Activated CD4-positive, alpha-beta T cell treated with anti-CD3 and anti-CD28 coated beads for 36 hours (primary cell): ENCODE results near the gene RNLS. TPM values are rescaled to one million over a fixed set of nuclear protein-coding genes. Genes with fewer than 3 reads are reported as not detected.

Experiments
- ATAC-seq: fragments of 200-7000 bp; cut with Tn5 transposase; one replicate; pipeline ENCODE4 v1.10.0; 2021; ENCODE audit warnings: mild to moderate bottlenecking, moderate library complexity
- CTCF ChIA-PET: fragments of 350-600 bp; sonication (Branson Sonifier 250); formaldehyde crosslinking; loops from one replicate; lab custom pipeline; 2021; ENCODE audit warnings: antibody characterized with exemption; lab: Charles Lee
- POLR2A ChIA-PET: fragments of 350-600 bp; sonication (Branson Sonifier 250); formaldehyde crosslinking; loops from one replicate; lab custom pipeline; 2021; ENCODE audit warnings: antibody characterized with exemption, inconsistent platforms; lab: Charles Lee
- DNase-seq: peaks from one replicate; pipeline ENCODE4 v3.0.0-alpha.2; 2020
- H3K27ac Mint-ChIP-seq: one replicate; pipeline ENCODE4 v1.8.0; 2021; ENCODE audit warnings: mixed read lengths
- H3K27me3 Mint-ChIP-seq: one replicate; pipeline ENCODE4 v1.8.0; 2021; ENCODE audit warnings: mixed read lengths
- H3K36me3 Mint-ChIP-seq: one replicate; pipeline ENCODE4 v1.8.0; 2021; ENCODE audit warnings: low read depth, mixed read lengths
- H3K4me1 Mint-ChIP-seq: one replicate; pipeline ENCODE4 v1.8.0; 2021; ENCODE audit warnings: mixed read lengths
- H3K4me3 Mint-ChIP-seq: one replicate; pipeline ENCODE4 v1.8.0; 2021; ENCODE audit warnings: mild to moderate bottlenecking, moderate library complexity, mixed read lengths
- H3K9me3 Mint-ChIP-seq: one replicate; pipeline ENCODE4 v1.8.0; 2021; ENCODE audit warnings: low read depth, mixed read lengths
- intact Hi-C, 2 experiments: fragments of 100-400 bp; cut with DNase I in 1 of 2; cut with micrococcal nuclease in 1 of 2; formaldehyde crosslinking; loops; one replicate each; pipeline versions ENCODE4 v1.14.2 to v1.15.1; 2022 to 2024; cut with DNase I, micrococcal nuclease
- total RNA-seq, 2 experiments: library from RNA; stranded (reverse); gene quantifications; one replicate each; pipeline ENCODE4 v1.2.3, GENCODE V29; 2021

The RNLS gene
- total RNA-seq, 2 experiments from 2014 or later = 4.3 to 4.4 TPM

- DNase-seq (no peak), ATAC-seq (no peak)
- ChIA-PET POLR2A (no interaction called here), CTCF (interaction anchor here (0.7 kb wide), 1 partner anchor 501 kb away, joined by 4 read pairs; no protein-coding TSS in a partner anchor)
- Mint-ChIP-seq H3K36me3 (no peaks in the 10 kb centered on the region), H3K4me1 (peaks cover 3% of the 10 kb centered on the region), H3K27ac (no peak overlapping the region), H3K27me3 (no peaks in the 10 kb centered on the region), H3K4me3 (no peak overlapping the region), H3K9me3 (no peaks in the 10 kb centered on the region)
- intact Hi-C loops = no loop called here
Observed at GRCh38 chr10:88423732-88424131, 159.4 kb downstream of the RNLS start.

GRCh38 chr10:88421590-88421989 lies 161.5 kb downstream of the RNLS start:
- peaks cover 2% of the 10 kb centered on the region for H3K4me1 Mint-ChIP-seq
- POLR2A ChIA-PET = no interaction called here
- no peak overlapping the region for H3K4me3 Mint-ChIP-seq
- H3K36me3 Mint-ChIP-seq = no peaks in the 10 kb centered on the region
- no peak for ATAC-seq
- H3K27ac Mint-ChIP-seq = no peak overlapping the region
- no peak for DNase-seq
- CTCF ChIA-PET = interaction anchor here (0.6 kb wide), 1 partner anchor 113 kb away, joined by 3 read pairs; no protein-coding TSS in a partner anchor
- intact Hi-C loops = no loop called here
- H3K9me3 Mint-ChIP-seq = no peaks in the 10 kb centered on the region
- H3K27me3 Mint-ChIP-seq = no peaks in the 10 kb centered on the region

GRCh38 chr10:88418871-88419270 lies 164.2 kb downstream of the RNLS start:
- DNase-seq (no peak), ATAC-seq (no peak)
- Mint-ChIP-seq H3K27me3 (no peaks in the 10 kb centered on the region), H3K9me3 (no peaks in the 10 kb centered on the region), H3K36me3 (no peaks in the 10 kb centered on the region), H3K4me3 (no peak overlapping the region), H3K4me1 (no peaks in the 10 kb centered on the region), H3K27ac (no peak overlapping the region)
- intact Hi-C loops = no loop called here
- POLR2A ChIA-PET = no interaction called here
- CTCF ChIA-PET = interaction anchor here (1.2 to 1.3 kb wide), 2 partner anchors 11 to 17 kb away, joined by 3 to 6 read pairs; no protein-coding TSS in a partner anchor

- ATAC-seq = no peak
- POLR2A ChIA-PET = no interaction called here
- H3K27me3 Mint-ChIP-seq = no peaks in the 10 kb centered on the region
- no peaks in the 10 kb centered on the region for H3K36me3 Mint-ChIP-seq
- H3K9me3 Mint-ChIP-seq = no peaks in the 10 kb centered on the region
- no peak for DNase-seq
- no peak overlapping the region for H3K27ac Mint-ChIP-seq
- intact Hi-C loops = no loop called here
- CTCF ChIA-PET = interaction anchor here (1.2 kb wide), 1 partner anchor 15 kb away, joined by 6 read pairs; no protein-coding TSS in a partner anchor
- H3K4me1 Mint-ChIP-seq = no peaks in the 10 kb centered on the region
- H3K4me3 Mint-ChIP-seq = no peak overlapping the region
Observed at GRCh38 chr10:88417387-88418030, 165.6 kb downstream of the RNLS start.

- DNase-seq = no peak
- no peaks in the 10 kb centered on the region for H3K9me3 Mint-ChIP-seq
- intact Hi-C loops = no loop called here
- no peaks in the 10 kb centered on the region for H3K27me3 Mint-ChIP-seq
- H3K36me3 Mint-ChIP-seq = no peaks in the 10 kb centered on the region
- ChIA-PET POLR2A (no interaction called here), CTCF (no interaction called here)
- no peak for ATAC-seq
- no peak overlapping the region for H3K4me3 Mint-ChIP-seq
- no peak overlapping the region for H3K27ac Mint-ChIP-seq
- H3K4me1 Mint-ChIP-seq = no peaks in the 10 kb centered on the region
Observed at GRCh38 chr10:88416801-88417200, 166.3 kb downstream of the RNLS start.

GRCh38 chr10:88415533-88416130 lies 167.5 kb downstream of the RNLS start:
- DNase-seq (no peak), ATAC-seq (no peak)
- no peak overlapping the region for H3K4me3 Mint-ChIP-seq
- no peaks in the 10 kb centered on the region for H3K27me3 Mint-ChIP-seq
- POLR2A ChIA-PET = no interaction called here
- intact Hi-C loops = no loop called here
- H3K9me3 Mint-ChIP-seq = no peaks in the 10 kb centered on the region
- no peaks in the 10 kb centered on the region for H3K36me3 Mint-ChIP-seq
- CTCF ChIA-PET = no interaction called here
- H3K4me1 Mint-ChIP-seq = no peaks in the 10 kb centered on the region
- H3K27ac Mint-ChIP-seq = no peak overlapping the region

GRCh38 chr10:88413412-88413811 lies 169.7 kb downstream of the RNLS start:
- H3K9me3 Mint-ChIP-seq = no peaks in the 10 kb centered on the region
- ATAC-seq (no peak), DNase-seq (no peak)
- intact Hi-C loops = no loop called here
- no peak overlapping the region for H3K4me3 Mint-ChIP-seq
- peaks cover 3% of the 10 kb centered on the region for H3K4me1 Mint-ChIP-seq
- ChIA-PET POLR2A (no interaction called here), CTCF (no interaction called here)
- no peaks in the 10 kb centered on the region for H3K36me3 Mint-ChIP-seq
- H3K27me3 Mint-ChIP-seq = no peaks in the 10 kb centered on the region
- no peak overlapping the region for H3K27ac Mint-ChIP-seq

GRCh38 chr10:88411772-88412349 lies 171.3 kb downstream of the RNLS start:
- intact Hi-C loops = no loop called here
- Mint-ChIP-seq H3K36me3 (no peaks in the 10 kb centered on the region), H3K4me3 (no peak overlapping the region), H3K27me3 (peaks cover under 1% of the 10 kb centered on the region), H3K9me3 (no peaks in the 10 kb centered on the region), H3K4me1 (peaks cover 3% of the 10 kb centered on the region), H3K27ac (no peak overlapping the region)
- ChIA-PET CTCF (no interaction called here), POLR2A (no interaction called here)
- ATAC-seq = peak; percentile 12
- DNase-seq = no peak

- Mint-ChIP-seq H3K36me3 (no peaks in the 10 kb centered on the region), H3K27me3 (peaks cover 4% of the 10 kb centered on the region), H3K27ac (no peak overlapping the region), H3K9me3 (no peaks in the 10 kb centered on the region), H3K4me3 (no peak overlapping the region), H3K4me1 (peaks cover 3% of the 10 kb centered on the region)
- ATAC-seq (no peak), DNase-seq (no peak)
- CTCF ChIA-PET = interaction anchor here (1.0 kb wide), 1 partner anchor 318 kb away, joined by 3 read pairs; no protein-coding TSS in a partner anchor
- POLR2A ChIA-PET = no interaction called here
- intact Hi-C loops = loop anchor here (1.0 to 5.0 kb wide), 2 partner anchors 142 to 319 kb away; no protein-coding TSS in a partner anchor
Observed at GRCh38 chr10:88409824-88410223, 173.3 kb downstream of the RNLS start.

GRCh38 chr10:88409236-88409635 lies 173.9 kb downstream of the RNLS start:
- Mint-ChIP-seq H3K4me1 (peaks cover 3% of the 10 kb centered on the region), H3K9me3 (no peaks in the 10 kb centered on the region), H3K27me3 (peaks cover 4% of the 10 kb centered on the region), H3K36me3 (no peaks in the 10 kb centered on the region), H3K27ac (no peak overlapping the region), H3K4me3 (no peak overlapping the region)
- CTCF ChIA-PET = interaction anchor here (1.0 kb wide), 1 partner anchor 318 kb away, joined by 3 read pairs; no protein-coding TSS in a partner anchor
- DNase-seq (no peak), ATAC-seq (peak; percentile 89)
- POLR2A ChIA-PET = no interaction called here
- intact Hi-C loops = loop anchor here (1.0 to 5.0 kb wide), 2 partner anchors 143 to 318 kb away; no protein-coding TSS in a partner anchor

- Mint-ChIP-seq H3K4me3 (no peak overlapping the region), H3K4me1 (peaks cover 3% of the 10 kb centered on the region), H3K9me3 (no peaks in the 10 kb centered on the region), H3K36me3 (no peaks in the 10 kb centered on the region), H3K27me3 (peaks cover 4% of the 10 kb centered on the region), H3K27ac (no peak overlapping the region)
- ChIA-PET CTCF (interaction anchor here (0.6 kb wide), 1 partner anchor 348 kb away, joined by 3 read pairs; no protein-coding TSS in a partner anchor), POLR2A (no interaction called here)
- DNase-seq (no peak), ATAC-seq (no peak)
- intact Hi-C loops = loop anchor here in 1 of 2 experiments (5.0 kb wide), 1 partner anchor 144 kb away; no protein-coding TSS in a partner anchor
Observed at GRCh38 chr10:88408096-88408495, 175.0 kb downstream of the RNLS start.
